ENCODE data around the gene CCSER1.

- TF ChIP-seq MXI1 (conservative IDR thresholded peaks at IDR 0.05; ENCODE audit: poor library complexity, severe bottlenecking) = no peak
- no peak for TF ChIP-seq CTCF (IDR thresholded peaks at IDR 0.05; ENCODE audit: poor library complexity, severe bottlenecking)
Observed at GRCh38 chr4:90958256-90958895, 831.2 kb downstream of the CCSER1 start.

All from neural cell (in vitro differentiated cells).